Measurements from ENCODE around the gene POLR1E.

POLR1E gene

GRCh38 chr9:37538099-37538498, 52.4 kb downstream of the POLR1E start:
- no peak for DNase-seq (ENCODE audit: low read depth in 2 of 2)

- no peak for DNase-seq (ENCODE audit: low read depth in 2 of 2)
Measured at GRCh38 chr9:37539634-37540033, 53.9 kb downstream of the POLR1E start.

GRCh38 chr9:37540634-37541033, 54.9 kb downstream of the POLR1E start:
- no peak for DNase-seq (ENCODE audit: low read depth in 2 of 2)

DNA sequence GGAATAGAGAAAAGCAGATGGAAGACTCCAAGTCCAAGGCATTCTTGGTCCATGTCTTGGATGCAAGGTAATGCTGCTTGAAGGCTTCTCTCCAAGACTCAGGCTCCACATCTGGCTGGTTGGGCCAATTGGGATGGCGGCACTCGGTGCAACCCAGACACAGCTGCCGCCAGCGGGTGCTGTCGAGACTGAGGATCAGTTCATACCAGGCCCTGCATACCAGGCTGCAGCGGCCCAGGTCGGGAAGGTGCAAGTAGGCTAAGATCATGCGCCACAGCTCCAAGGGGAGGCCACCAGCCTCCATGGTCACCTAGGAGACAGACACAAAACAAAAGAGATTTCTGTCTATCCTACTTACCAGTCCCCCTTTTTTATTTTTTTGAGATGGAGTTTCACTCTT, 55.7 kb downstream of the POLR1E start:
- DNase-seq (ENCODE audit: low read depth in 2 of 2), result no peak

GRCh38 chr9:37542488-37542887, 56.7 kb downstream of the POLR1E start:
- DNase-seq (ENCODE audit: low read depth in 2 of 2), result no peak

DNA sequence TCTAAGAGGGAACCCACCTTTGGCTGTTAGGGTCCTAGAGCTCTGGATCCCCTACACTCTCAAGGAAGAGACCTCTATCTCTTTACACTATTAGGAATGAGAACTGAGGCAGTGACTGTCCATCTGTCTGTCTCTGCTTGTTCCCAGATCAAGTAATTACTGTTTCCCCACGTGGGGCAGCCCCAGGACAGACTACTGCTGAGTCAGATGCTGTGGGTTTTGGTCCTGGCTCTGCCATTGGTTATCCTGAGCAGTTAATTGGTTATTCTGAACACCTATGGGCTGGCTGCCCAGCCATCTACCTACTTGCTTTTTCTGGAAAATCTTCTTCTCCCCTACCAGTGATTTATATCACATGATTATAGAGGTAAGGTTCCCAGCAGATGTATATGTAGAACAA, 57.1 kb downstream of the POLR1E start:
- no peak for DNase-seq (ENCODE audit: low read depth in 2 of 2)

- DNase-seq (ENCODE audit: low read depth in 2 of 2), result no peak
Measured at GRCh38 chr9:37543468-37543867, 57.7 kb downstream of the POLR1E start.

- no peak for DNase-seq (ENCODE audit: low read depth in 2 of 2)
Measured at GRCh38 chr9:37547328-37547878, 61.7 kb downstream of the POLR1E start.

DNA sequence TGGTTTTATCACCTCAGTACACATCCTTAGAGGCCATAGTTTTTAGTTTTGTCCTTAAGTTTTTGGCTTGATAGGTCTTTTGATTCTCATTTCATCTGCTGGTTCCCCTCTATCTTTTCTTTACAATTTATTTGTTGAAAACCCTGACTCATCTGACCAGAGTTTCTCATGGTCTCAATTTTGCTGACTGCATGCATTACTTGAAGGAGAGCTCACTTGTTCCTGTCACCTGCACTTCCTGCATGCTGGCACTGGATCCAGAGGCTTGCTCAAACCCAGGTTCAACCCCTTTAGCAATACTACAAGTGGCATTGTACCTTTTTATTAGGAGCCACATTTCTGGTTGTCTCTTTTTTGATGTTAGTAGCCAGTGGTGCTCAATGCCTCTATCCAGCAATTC, 63.8 kb downstream of the POLR1E start:
- DNase-seq (ENCODE audit: low read depth in 2 of 2), result no peak

- DNase-seq (ENCODE audit: low read depth in 2 of 2), result no peak
Measured at GRCh38 chr9:37550781-37551180, 65.0 kb downstream of the POLR1E start.

- no peak for DNase-seq (ENCODE audit: low read depth in 2 of 2)
Measured at GRCh38 chr9:37551468-37551867, 65.7 kb downstream of the POLR1E start.

- DNase-seq (ENCODE audit: low read depth in 2 of 2), result no peak
Measured at GRCh38 chr9:37551888-37552287, 66.1 kb downstream of the POLR1E start.
